ENCODE results near the gene C11orf21. TPM values are rescaled to one million over a fixed set of nuclear protein-coding genes. Genes with fewer than 3 reads are reported as not detected.

Gene C11orf21
- total RNA-seq, 1 donor from 2014 or later = 0.16 TPM

DNA sequence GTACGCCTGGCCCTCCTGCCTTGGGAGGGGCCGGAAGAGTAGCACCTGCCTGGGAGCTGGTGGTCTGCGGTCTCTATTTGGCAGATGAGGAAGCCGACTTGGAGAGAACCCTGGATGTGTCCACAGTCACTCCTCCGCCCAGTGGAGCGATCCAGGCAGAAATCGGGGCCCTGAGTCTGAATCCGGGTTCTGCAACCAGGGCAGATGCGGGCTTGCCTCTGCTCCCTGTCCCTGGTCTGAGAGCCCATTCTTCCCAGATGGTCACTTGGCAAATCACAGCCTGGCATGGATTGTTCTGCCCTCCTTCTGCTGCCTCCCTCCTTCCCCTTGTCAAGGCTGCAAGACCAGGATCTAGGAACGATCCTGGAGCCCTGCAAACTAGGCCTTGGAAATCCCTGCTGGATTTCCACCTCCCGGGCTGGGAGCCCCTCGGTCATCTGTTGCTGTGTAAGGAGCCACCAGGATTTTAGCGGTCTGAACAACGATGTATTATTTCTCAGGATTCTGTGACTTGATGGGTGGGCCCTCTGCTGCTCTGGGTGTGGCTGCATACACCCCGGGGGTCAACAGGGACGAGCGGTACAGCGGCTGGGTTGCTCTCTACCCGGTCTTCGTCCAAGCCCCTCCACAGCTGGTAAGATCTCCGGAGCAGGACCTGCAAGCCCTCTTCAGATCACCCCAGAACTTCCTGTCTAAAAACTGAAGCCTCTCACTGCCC, 29.3 kb downstream of the C11orf21 start:
- TF ChIP-seq, protein P1, sequence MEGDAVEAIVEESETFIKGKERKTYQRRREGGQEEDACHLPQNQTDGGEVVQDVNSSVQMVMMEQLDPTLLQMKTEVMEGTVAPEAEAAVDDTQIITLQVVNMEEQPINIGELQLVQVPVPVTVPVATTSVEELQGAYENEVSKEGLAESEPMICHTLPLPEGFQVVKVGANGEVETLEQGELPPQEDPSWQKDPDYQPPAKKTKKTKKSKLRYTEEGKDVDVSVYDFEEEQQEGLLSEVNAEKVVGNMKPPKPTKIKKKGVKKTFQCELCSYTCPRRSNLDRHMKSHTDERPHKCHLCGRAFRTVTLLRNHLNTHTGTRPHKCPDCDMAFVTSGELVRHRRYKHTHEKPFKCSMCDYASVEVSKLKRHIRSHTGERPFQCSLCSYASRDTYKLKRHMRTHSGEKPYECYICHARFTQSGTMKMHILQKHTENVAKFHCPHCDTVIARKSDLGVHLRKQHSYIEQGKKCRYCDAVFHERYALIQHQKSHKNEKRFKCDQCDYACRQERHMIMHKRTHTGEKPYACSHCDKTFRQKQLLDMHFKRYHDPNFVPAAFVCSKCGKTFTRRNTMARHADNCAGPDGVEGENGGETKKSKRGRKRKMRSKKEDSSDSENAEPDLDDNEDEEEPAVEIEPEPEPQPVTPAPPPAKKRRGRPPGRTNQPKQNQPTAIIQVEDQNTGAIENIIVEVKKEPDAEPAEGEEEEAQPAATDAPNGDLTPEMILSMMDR (IDR thresholded peaks at IDR 0.05) = no peak
- no peaks in the 10 kb centered on the region for H3K9me3 Mint-ChIP-seq (ENCODE audit: unreplicated experiment)
- H3K4me3 Mint-ChIP-seq (ENCODE audit: unreplicated experiment) = no peak overlapping the region
- no peak overlapping the region for H3K27ac Mint-ChIP-seq (ENCODE audit: unreplicated experiment)
- peaks cover 62% of the 10 kb centered on the region for H3K27me3 Mint-ChIP-seq (ENCODE audit: unreplicated experiment)
- peak; percentile 70 for DNase-seq (ENCODE audit: extremely low spot score, unreplicated experiment)
- H3K36me3 Mint-ChIP-seq (ENCODE audit: unreplicated experiment) = no peaks in the 10 kb centered on the region
- H3K4me1 Mint-ChIP-seq (ENCODE audit: unreplicated experiment) = peaks cover 14% of the 10 kb centered on the region

DNA sequence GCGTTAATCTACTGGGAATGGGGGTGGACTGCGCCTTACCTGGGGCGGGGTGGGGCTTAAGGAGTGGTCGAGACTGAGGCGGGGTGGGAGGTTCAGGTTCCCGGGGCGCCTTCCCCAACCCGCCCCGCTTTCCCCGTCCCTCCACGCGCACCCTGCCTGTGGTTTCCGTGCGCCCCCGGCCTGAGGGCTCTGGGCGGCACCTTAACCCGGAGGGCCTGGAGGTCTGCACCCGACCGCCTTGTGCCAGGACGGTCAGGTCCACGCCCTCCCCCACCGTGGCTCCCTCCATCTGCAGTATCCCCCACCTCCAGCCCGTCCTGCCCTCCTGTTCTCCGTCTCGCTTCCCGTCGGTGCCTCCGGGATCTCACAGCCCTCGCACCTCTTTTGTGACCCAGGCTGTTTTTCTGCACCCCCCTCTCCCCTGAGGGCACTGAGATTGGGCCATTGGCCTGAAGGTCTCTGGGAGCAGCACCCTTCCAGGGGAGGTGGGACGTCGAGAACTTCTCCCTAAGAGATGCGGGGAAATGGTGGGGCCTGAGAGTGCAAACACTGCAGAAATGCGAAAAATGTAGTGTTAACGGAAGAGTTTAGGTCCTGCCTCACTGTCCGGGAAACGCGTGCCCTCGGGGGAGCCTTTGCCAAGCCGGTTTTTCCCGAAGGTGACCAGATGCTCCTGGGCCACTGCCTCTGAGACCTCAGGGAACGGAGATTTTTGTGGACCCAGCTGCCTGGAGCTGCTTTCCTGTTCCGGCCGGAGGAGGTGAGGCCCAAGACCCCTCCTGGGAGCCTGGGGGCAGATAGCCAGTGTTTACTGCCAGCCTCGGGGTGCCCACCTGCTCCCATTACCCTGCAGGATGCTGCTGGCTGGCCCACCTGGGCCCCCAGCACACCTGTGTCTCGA, 30.1 kb downstream of the C11orf21 start:
- Mint-ChIP-seq H3K9me3 (ENCODE audit: unreplicated experiment) (no peaks in the 10 kb centered on the region), H3K4me1 (ENCODE audit: unreplicated experiment) (peaks cover 9% of the 10 kb centered on the region)

DNA sequence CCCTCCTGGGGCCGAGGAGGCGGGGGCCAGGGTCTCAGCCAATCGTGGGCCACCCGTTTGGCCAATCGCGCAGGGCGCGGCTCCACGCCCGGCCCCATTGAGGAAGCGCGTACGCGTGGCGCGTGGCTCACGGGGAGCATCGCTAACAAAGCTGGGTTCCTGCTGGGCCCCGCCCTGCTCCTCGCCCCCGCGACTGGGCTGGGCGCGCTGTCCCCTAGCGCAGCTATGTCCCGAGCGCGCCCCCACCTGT, 30.7 kb downstream of the C11orf21 start:
- Mint-ChIP-seq H3K27ac (ENCODE audit: unreplicated experiment) (no peak overlapping the region), H3K36me3 (ENCODE audit: unreplicated experiment) (no peaks in the 10 kb centered on the region), H3K27me3 (ENCODE audit: unreplicated experiment) (peaks cover 56% of the 10 kb centered on the region), H3K4me3 (ENCODE audit: unreplicated experiment) (no peak overlapping the region), H3K9me3 (ENCODE audit: unreplicated experiment) (no peaks in the 10 kb centered on the region), H3K4me1 (ENCODE audit: unreplicated experiment) (peaks cover 9% of the 10 kb centered on the region)
- DNase-seq (ENCODE audit: extremely low spot score, unreplicated experiment) = no peak
- TF ChIP-seq, protein P1 (IDR thresholded peaks at IDR 0.05) = no peak

More for the DNA sequence above, 30.1 kb downstream of the C11orf21 start:
- no peak overlapping the region for H3K27ac Mint-ChIP-seq (ENCODE audit: unreplicated experiment)
- DNase-seq (ENCODE audit: extremely low spot score, unreplicated experiment) = peak; percentile 72
- no peaks in the 10 kb centered on the region for H3K36me3 Mint-ChIP-seq (ENCODE audit: unreplicated experiment)
- H3K27me3 Mint-ChIP-seq (ENCODE audit: unreplicated experiment) = peaks cover 55% of the 10 kb centered on the region
- TF ChIP-seq, protein P1 (IDR thresholded peaks at IDR 0.05) = no peak
- no peak overlapping the region for H3K4me3 Mint-ChIP-seq (ENCODE audit: unreplicated experiment)

DNA sequence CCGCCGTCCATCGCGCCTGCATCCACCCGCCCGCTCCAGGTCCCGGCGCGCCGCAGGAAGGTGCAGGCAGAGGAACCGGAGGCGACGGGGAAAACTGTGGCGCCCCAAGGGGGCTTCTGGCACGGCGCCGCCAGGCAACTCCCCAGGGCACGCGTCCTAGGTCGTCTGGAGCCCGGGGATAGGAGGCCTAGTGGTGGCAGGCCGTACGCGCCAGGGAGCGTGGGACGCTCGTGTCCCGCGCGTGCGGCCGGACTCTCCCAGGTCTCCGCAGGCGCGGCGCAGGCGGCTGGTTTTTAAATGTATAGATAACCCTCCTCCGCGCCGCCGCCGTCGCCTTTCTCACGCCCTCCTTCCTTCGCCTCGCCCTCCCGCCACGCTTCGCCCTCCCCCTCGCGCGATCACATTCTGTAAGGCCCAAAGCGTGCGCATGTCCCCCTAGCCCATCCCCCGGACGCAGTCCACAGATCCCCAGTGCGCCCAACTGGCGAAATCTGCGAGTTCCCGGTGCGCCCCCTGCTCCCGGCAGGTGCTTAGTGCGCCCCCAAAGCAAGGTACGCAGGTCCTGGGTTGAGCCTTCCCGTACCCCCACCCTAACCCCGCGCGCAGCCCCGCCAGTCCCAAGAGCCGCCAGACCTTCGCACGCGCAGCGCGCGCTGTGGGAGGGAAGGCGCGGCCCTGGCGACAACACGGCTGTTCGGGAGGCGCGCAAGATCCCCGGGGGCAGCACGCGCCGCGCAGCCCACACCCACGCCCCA, 31.2 kb downstream of the C11orf21 start, which contains the start of gene ASCL2:
TSS of gene ASCL2 (minus strand) at position 267 of the 755 bp plus-strand sequence. CDS start at position 11, 256 bp downstream.
- H3K4me3 Mint-ChIP-seq (ENCODE audit: unreplicated experiment) = no peak within 1 kb of the TSS

More for the DNA sequence above, 31.2 kb downstream of the C11orf21 start, which contains the start of gene ASCL2:
- Mint-ChIP-seq H3K9me3 (ENCODE audit: unreplicated experiment) (no peaks in the 10 kb centered on the region), H3K27me3 (ENCODE audit: unreplicated experiment) (peaks cover 59% of the 10 kb centered on the region), H3K36me3 (ENCODE audit: unreplicated experiment) (no peaks in the 10 kb centered on the region), H3K27ac (ENCODE audit: unreplicated experiment) (no peak within 1 kb of the TSS), H3K4me1 (ENCODE audit: unreplicated experiment) (peaks cover 9% of the 10 kb centered on the region)
- TF ChIP-seq, protein P1 (IDR thresholded peaks at IDR 0.05) = no peak
- peak; percentile 83 for DNase-seq (ENCODE audit: extremely low spot score, unreplicated experiment)

Data from osteocyte (in vitro differentiated cells).